Measurements from ENCODE around the gene LMX1A.

LMX1A gene

DNA sequence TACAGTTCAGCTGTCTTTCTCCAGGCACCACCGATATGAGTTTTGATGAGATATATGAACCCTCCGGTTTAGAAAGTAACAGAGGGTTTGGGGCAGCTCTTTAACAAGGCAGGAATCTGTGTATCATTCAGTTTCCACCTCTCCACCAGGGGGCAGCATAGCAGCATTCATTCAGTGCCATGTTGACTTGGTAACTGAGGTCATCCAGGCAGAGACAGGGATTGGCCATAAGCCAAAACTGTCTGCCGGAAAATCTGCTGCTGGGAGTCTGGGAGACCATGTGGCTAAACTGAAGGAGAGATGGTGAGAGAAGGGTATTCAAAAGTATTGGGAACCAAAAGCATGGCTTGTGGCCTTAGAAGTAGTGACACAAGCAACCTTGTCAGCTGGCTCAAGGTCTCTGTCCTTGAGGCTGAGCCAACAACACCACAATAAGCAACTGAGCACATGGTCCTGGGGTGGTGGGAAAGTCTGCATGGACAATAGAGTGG lies 98.5 kb downstream of the LMX1A start:
- peak; percentile 63 for DNase-seq

GRCh38 chr1:165254896-165255625 lies 101.5 kb downstream of the LMX1A start:
- no peak for DNase-seq

- DNase-seq, result no peak
These were observed 102.1 kb downstream of the LMX1A start for GRCh38 chr1:165254376-165254775.

DNA sequence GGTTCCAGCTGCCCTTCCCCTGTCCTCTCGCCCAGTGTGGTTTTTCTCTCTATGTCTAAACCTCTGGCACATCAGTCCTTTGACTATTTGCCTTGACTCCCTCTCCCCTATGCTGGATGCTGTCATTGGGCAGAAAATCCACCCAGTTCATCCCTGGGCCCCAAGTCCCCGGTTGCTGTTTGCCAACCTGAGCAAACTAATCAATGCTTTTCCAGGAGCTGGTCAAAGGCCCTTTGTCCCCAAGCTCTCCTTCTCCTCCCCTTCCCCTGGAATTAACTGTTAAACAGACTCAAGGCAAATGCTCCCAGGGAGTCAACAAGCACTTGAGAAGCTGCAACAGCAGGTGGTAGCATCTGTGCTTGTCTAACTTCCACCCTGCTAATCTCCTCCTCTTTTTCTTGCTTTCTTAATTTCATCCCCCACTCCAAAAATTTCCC lies 102.7 kb downstream of the LMX1A start:
- DNase-seq, result no peak

DNA sequence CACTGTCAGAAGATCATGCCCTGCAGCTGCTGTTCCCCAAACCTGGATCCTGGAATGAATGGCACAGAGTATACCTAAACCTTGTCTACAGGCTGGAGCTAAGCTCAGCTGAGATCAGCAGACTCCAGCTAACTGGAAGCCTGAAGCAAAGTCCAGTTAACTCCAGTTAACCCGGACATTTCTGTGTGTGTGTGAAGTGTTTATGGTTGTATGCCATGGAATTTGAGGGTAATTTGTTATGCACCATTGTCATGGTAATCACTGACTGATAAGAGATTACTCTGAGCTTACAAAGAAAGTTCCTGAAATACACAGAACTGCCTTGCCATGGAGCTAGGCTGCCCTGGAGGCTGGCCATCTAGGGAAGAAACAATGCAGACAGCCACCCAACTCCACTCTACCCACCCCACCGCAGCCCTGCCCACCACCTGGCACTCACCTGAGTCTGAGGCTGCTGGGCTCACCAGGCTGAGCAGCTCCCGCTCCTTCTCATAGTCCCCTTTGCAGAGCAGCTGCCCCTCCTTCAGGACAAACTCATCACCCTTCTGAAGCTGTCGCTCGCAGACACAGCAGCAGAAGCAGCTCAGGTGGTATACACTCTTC lies 107.4 kb downstream of the LMX1A start:
- no peak for DNase-seq

- no peak for DNase-seq
These were observed 114.6 kb downstream of the LMX1A start for GRCh38 chr1:165241952-165242351.

- no peak for DNase-seq
These were observed 115.2 kb downstream of the LMX1A start for GRCh38 chr1:165241321-165241720.

- no peak for DNase-seq
These were observed 116.0 kb downstream of the LMX1A start for GRCh38 chr1:165240492-165240891.

DNA sequence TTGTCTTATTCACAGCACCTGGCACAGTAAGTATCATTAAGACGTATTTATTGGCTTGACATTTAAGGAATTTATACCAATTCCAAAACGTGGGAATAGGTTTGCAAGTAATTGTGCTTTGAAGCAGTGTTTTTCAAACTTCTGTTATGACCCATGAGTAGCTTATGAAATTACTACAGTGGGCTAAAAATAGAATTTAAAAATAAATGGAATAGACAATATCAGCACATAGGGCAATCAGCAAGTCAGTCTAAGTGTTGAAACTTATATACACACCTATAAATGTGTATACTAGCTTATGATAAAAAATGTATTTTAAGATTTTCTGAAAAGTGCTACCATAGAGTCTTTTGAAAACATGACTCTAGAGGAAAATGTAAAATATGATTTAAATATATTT lies 116.6 kb downstream of the LMX1A start:
- no peak for DNase-seq

GRCh38 chr1:165235777-165236291 lies 120.7 kb downstream of the LMX1A start:
- DNase-seq, result peak; percentile 23

GRCh38 chr1:165235155-165235776 lies 121.2 kb downstream of the LMX1A start:
- no peak for DNase-seq

GRCh38 chr1:165234149-165234548 lies 122.4 kb downstream of the LMX1A start:
- DNase-seq, result no peak

GRCh38 chr1:165228676-165229075 lies 127.8 kb downstream of the LMX1A start:
- DNase-seq, result no peak

DNA sequence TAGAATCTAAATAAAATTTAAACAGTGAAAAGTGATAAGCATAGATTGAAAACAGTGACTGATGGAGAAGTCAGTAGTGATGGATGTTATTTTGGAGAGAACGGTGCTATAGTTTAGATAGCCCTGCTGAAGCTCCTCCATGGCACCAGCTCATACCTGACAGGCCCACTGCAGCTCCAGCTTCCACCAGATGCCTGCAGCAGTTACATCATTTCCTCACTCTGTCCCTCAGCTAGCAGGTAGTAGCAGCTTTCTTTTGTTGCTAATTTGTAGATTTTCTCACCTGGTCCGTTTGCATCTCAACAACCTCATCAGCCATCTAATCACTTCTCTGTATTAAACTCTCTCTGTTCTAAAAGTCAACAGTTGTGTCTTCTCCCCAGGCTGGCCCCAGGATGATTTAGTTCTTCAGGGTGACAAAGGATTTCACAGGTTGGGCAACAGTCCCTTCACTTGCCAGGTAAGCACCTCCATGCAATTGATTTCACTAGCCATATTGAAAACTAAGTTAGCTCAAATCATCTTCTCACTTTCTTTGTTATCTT lies 128.3 kb downstream of the LMX1A start:
- DNase-seq, result no peak

GRCh38 chr1:165226326-165226725 lies 130.2 kb downstream of the LMX1A start:
- DNase-seq, result no peak

- no peak for DNase-seq
These were observed 130.9 kb downstream of the LMX1A start for GRCh38 chr1:165225650-165226049.

GRCh38 chr1:165225062-165225461 lies 131.5 kb downstream of the LMX1A start:
- DNase-seq, result no peak

DNA sequence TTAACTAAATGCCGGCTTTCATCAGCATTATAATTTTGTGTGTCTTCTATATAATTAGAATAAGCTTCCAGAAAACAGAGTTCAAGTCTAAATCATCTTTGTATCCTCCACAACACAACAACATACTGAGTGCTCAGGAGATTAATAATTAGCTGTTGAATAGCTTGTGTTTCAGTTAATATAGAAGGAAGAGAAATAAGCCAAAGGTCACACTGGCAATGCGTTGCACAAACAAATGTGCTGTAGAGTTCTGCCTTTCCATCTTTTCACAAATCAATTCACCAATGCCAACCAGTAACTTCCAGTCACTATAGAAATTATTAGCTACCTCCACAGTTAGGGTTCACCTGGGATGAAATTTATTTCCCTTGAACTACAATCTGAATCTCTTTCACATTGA lies 132.0 kb downstream of the LMX1A start:
- DNase-seq, result no peak

DNA sequence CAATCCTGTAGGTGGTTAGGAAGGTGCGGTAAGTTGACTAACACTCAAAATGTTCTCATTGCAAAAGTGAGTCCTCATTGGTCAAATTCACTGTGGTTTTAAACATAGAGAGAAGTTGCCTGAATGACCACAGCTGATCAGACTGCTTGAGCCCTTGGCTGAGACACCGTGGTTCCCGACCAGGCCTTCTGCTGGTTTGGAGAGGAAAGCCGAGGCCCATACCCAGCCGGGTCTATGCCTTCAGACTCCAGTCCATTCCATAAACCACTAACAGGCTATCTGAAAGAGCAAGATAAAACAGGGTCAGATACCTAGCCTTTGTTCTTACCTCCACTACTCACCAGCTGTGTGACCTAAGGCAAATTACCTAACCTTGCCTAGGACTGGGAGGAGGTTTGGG lies 133.9 kb downstream of the LMX1A start:
- no peak for DNase-seq

DNA sequence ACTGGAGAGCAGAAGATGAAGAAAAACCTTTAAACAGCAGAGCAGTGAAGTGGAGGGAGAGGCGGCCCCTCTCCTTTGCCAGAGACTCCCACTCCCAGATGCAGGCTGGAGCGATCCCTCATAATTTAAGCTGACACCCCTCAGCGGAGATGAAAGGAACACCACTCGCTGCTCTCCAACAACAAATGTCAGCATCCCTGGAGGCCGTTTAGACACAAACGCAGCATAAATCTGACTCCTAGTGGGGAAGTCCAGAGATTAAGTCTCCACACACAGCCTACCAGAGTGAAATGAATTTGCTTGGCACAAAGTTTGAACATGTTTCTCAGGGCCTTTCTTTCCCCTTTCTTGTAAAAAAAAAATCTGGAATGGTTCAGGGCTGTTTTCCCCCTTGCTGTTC lies 137.8 kb downstream of the LMX1A start:
- peak; percentile 15 for DNase-seq

- no peak for DNase-seq
These were observed 138.6 kb downstream of the LMX1A start for GRCh38 chr1:165217958-165218357.

DNA sequence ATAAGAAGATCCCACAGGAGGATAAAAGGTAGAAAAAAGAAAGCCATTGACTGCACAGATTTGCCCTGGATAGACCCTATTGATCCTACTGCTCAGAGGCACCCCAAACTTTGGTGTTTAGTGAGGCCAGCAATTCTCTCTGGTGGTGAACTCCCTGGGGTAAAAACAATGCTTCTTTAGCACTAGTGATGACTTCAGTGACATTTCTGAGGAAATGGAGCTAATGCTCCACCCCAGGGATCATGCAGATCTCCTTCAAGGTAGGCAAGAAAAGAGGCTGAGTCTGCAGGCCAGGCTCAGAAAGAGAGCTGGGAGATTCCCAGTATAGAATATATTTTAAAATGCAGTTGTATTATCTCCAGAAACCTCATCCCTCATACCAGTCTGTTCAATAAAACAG lies 140.3 kb downstream of the LMX1A start:
- no peak for DNase-seq

- DNase-seq, result no peak
These were observed 140.8 kb downstream of the LMX1A start for GRCh38 chr1:165215676-165216075.

DNA sequence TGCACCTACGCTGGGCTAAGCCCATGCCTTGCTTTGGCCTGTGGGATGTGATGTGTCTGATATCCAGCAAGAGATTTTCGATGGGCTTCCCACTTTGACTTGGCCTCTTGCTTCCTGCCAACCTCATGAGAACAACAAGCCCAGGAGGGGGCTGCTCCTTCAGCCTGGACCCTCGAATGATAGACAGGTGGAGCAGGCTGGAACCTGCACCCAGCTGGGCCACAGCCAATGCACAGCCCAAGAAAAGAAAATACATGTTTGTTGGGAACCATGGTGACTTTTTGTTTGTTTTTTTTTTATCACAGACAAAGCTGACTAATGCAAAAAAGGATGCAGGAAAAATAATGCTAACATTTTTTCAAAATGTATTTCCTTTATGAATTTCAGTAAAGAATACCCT lies 144.3 kb downstream of the LMX1A start:
- DNase-seq, result no peak
